HEK293 (cell line): Measurements from ENCODE around the gene PITHD1.
A peak's percentile ranks its signal among the peaks of the same experiment; 100 is the strongest.

Experiments
- CTCF ChIA-PET: fragments of 350-600 bp; formaldehyde crosslinking; extraction: SDS; loops from one replicate; lab custom pipeline; 2021; ENCODE audit warnings: antibody characterized with exemption; lab: Yijun Ruan, JAX
- POLR2A ChIA-PET: fragments of 300-600 bp; formaldehyde crosslinking; extraction: SDS; loops from one replicate; lab custom pipeline; 2020; ENCODE audit warnings: antibody characterized with exemption, inconsistent platforms; lab: Yijun Ruan, JAX
- H3K27ac ChIP-seq: fragments of 200-500 bp; sonication (Bioruptor generic); 2 replicates; pipeline ENCODE4 v1.5.1; 2014; ENCODE audit warnings: low read depth, low read length, control low read depth, inconsistent platforms; ENCODE audit errors: extremely low read depth
- H3K36me3 ChIP-seq, 2 experiments: fragments of 200-500 bp in 1 of 2; sonication (Bioruptor generic) in 1 of 2; 1 replicate in 1 of 2; 2 replicates in 1 of 2; pipeline ENCODE4 v1.5.1; 2014 to 2017; ENCODE audit warnings: inconsistent platforms in 2 of 2, low read length in 2 of 2; ENCODE audit not compliant: control insufficient read depth in 2 of 2, insufficient read depth in 1 of 2
- H3K4me1 ChIP-seq: fragments of 200-500 bp; sonication (Bioruptor generic); 2 replicates; pipeline ENCODE4 v1.5.1; 2014; ENCODE audit warnings: mild to moderate bottlenecking, low read length, inconsistent platforms; ENCODE audit not compliant: control insufficient read depth, insufficient read depth
- H3K4me3 ChIP-seq: 2 replicates; pipeline ENCODE4 v1.5.1; 2011; ENCODE audit warnings: low read depth, mild to moderate bottlenecking, control low read depth, low read length, moderate library complexity
- H3K9me3 ChIP-seq: fragments of 200-500 bp; sonication (Bioruptor generic); 2 replicates; pipeline ENCODE4 v1.5.1; 2014; ENCODE audit warnings: low read depth, low read length, inconsistent platforms; ENCODE audit not compliant: control insufficient read depth, insufficient read depth
- BCL11B ChIP-seq: fragments of 450-650 bp; formaldehyde crosslinking; IDR thresholded peaks from 2 replicates; pipeline ENCODE4 v1.5.1; 2016; ENCODE audit warnings: low read depth, missing biosample characterization, missing genetic modification characterization
- HIC1 ChIP-seq: fragments of 450-650 bp; formaldehyde crosslinking; IDR thresholded peaks from 2 replicates; pipeline ENCODE4 v1.5.1; 2016; ENCODE audit warnings: missing biosample characterization, missing genetic modification characterization
- MYNN ChIP-seq: fragments of 450-650 bp; formaldehyde crosslinking; IDR thresholded peaks from 2 replicates; pipeline ENCODE4 v1.5.1; 2016; ENCODE audit warnings: missing biosample characterization, missing genetic modification characterization, borderline replicate concordance
- RBAK ChIP-seq: fragments of 450-650 bp; formaldehyde crosslinking; IDR thresholded peaks from 2 replicates; pipeline ENCODE4 v1.5.1; 2016; ENCODE audit warnings: missing biosample characterization, missing genetic modification characterization
- ZNF157 ChIP-seq: fragments of 450-650 bp; formaldehyde crosslinking; IDR thresholded peaks from 2 replicates; pipeline ENCODE4 v1.5.1; 2016; ENCODE audit warnings: missing biosample characterization, missing genetic modification characterization
- ZNF341 ChIP-seq: fragments of 450-650 bp; formaldehyde crosslinking; IDR thresholded peaks from 2 replicates; pipeline ENCODE4; 2016; ENCODE audit warnings: low read depth, missing biosample characterization, missing genetic modification characterization
- ZNF391 ChIP-seq: fragments of 450-650 bp; formaldehyde crosslinking; IDR thresholded peaks from 2 replicates; pipeline ENCODE4 v1.5.1; 2016; ENCODE audit warnings: low read depth, missing biosample characterization, missing genetic modification characterization, borderline replicate concordance
- ZNF544 ChIP-seq: fragments of 450-650 bp; formaldehyde crosslinking; IDR thresholded peaks from 2 replicates; pipeline ENCODE4 v1.5.0; 2017; ENCODE audit warnings: missing biosample characterization, missing genetic modification characterization
- ZNF549 ChIP-seq: fragments of 450-650 bp; IDR thresholded peaks from 2 replicates; pipeline ENCODE4 v1.5.1; 2018; ENCODE audit warnings: missing biosample characterization, missing genetic modification characterization, mild to moderate bottlenecking, inconsistent platforms, moderate library complexity
- ZNF600 ChIP-seq: fragments of 450-650 bp; formaldehyde crosslinking; IDR thresholded peaks from 2 replicates; pipeline ENCODE4 v1.5.1; 2016; ENCODE audit warnings: missing biosample characterization, missing genetic modification characterization
- ZNF621 ChIP-seq: fragments of 450-650 bp; formaldehyde crosslinking; IDR thresholded peaks from 2 replicates; pipeline ENCODE4 v1.5.1; 2017; ENCODE audit warnings: missing biosample characterization, missing genetic modification characterization
- ZNF654 ChIP-seq: fragments of 450-650 bp; formaldehyde crosslinking; IDR thresholded peaks from 2 replicates; pipeline ENCODE4 v1.5.1; 2016; ENCODE audit warnings: low read depth, missing biosample characterization, missing genetic modification characterization
- ZNF777 ChIP-seq: fragments of 450-650 bp; formaldehyde crosslinking; IDR thresholded peaks from 2 replicates; pipeline ENCODE4 v1.5.1; 2017; ENCODE audit warnings: missing biosample characterization, missing genetic modification characterization, borderline replicate concordance
- TF ChIP-seq, protein P1 (sequence below): IDR thresholded peaks from 2 replicates; pipeline ENCODE4 v1.6.1; 2011; ENCODE audit warnings: mild to moderate bottlenecking, low read depth, low read length, borderline replicate concordance
- TF ChIP-seq, protein P2 (sequence below): fragments of 450-650 bp; formaldehyde crosslinking; IDR thresholded peaks from 2 replicates; pipeline ENCODE4 v1.5.1; 2016; ENCODE audit warnings: missing biosample characterization, missing genetic modification characterization, low read depth
- TF ChIP-seq, protein P3 (sequence below): fragments of 450-650 bp; formaldehyde crosslinking; optimal IDR thresholded peaks from 2 replicates; pipeline ENCODE3; 2016; ENCODE audit warnings: missing biosample characterization, mild to moderate bottlenecking, missing genetic modification characterization
- TF ChIP-seq, protein P4 (sequence below): fragments of 450-650 bp; formaldehyde crosslinking; conservative IDR thresholded peaks from 2 replicates; pipeline ENCODE4 v1.5.1; 2016; ENCODE audit warnings: low read depth, missing biosample characterization, missing genetic modification characterization
- TF ChIP-seq, protein P5 (sequence below): fragments of 450-650 bp; formaldehyde crosslinking; conservative IDR thresholded peaks from 2 replicates; pipeline ENCODE4 v1.5.1; 2016; ENCODE audit warnings: low read depth, missing biosample characterization, missing genetic modification characterization

Gene PITHD1

DNA sequence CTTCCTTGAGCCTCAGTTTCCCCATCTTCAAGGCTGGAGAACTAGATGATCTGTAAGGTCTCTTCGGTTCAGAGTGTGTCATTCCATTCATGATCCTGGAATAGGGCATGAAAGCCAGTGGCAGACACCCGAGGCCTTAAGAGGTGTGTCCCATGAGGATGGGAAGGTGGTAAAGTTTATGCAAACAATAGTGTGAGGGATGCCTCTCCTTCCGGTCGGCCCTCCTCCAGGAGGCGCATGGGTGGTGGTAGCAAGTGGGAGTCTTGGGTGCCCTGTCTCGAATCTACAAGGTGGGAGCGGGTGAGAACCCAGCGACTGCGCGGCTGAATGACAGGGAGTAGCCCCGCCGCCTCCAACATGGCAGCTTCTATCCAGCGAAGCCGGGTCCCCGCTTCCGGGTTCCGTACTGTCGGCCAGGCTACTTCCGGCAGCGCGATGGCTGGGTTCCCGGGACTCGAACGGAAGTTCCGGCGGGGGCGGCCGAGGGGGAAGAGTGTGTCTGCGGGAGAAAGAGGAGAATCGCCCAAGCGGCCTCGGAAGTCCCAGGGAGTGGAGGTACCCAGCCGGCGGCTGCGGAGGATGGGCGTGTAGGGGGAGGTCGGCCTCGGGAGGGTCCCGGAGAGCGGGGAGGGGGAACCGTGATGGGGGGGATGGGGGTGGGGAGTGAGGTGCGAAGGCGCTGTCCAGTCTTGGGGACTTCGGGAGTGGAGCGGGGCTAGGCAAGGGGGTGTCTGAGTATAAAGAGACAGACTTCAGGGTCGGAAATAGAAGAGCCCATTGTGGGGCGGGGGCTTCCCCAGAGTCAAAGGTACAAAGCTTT lies 12.7 kb downstream of the PITHD1 start, which contains the start of gene LYPLA2:
Gene LYPLA2, plus strand, starts transcription at position 450 of the 820 bp plus-strand sequence. CDS start 1,538 bp downstream, outside the sequence.
- peaks cover 8 to 67% of the 10 kb centered on the region in 2 experiments for H3K36me3 ChIP-seq
- ChIA-PET POLR2A (interaction anchor here (0.8 to 8.9 kb wide), 4 partner anchors 9 to 19 kb away, joined by 3 to 101 read pairs (median 24); partner anchors contain the start of genes GALE and PITHD1), CTCF (interaction anchor here (0.6 to 1.5 kb wide), 5 partner anchors 7 to 375 kb away, joined by 3 to 7 read pairs (median 3); no protein-coding TSS in a partner anchor)
- H3K4me1 ChIP-seq = peaks cover 9% of the 10 kb centered on the region; the same call in 1 of the 2 replicates
- H3K27ac ChIP-seq = peak within 1 kb of the TSS; percentile 26; the same call in 1 of the 2 replicates
- H3K4me3 ChIP-seq = peak within 1 kb of the TSS; percentile 73
- H3K9me3 ChIP-seq = no peaks in the 10 kb centered on the region
- TF ChIP-seq ZNF157 (tag by site-specific recombination) (no peak), BCL11B (tag by site-specific recombination) (no peak), ZNF654 (tag by site-specific recombination) (no peak), HIC1 (tag by site-specific recombination) (no peak), ZNF600 (tag by site-specific recombination) (no peak; the same call in 1 of the 2 replicates), ZNF341 (tag by site-specific recombination) (no peak), ZNF549 (tag by site-specific recombination) (no peak), MYNN (no peak), RBAK (tag by site-specific recombination) (no peak), ZNF391 (tag by site-specific recombination) (no peak), ZNF544 (tag by site-specific recombination) (no peak), ZNF621 (no peak), ZNF777 (no peak)
- TF ChIP-seq, protein P1, sequence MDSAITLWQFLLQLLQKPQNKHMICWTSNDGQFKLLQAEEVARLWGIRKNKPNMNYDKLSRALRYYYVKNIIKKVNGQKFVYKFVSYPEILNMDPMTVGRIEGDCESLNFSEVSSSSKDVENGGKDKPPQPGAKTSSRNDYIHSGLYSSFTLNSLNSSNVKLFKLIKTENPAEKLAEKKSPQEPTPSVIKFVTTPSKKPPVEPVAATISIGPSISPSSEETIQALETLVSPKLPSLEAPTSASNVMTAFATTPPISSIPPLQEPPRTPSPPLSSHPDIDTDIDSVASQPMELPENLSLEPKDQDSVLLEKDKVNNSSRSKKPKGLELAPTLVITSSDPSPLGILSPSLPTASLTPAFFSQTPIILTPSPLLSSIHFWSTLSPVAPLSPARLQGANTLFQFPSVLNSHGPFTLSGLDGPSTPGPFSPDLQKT = no peak; the same call in 1 of the 2 replicates
- TF ChIP-seq, protein P2, sequence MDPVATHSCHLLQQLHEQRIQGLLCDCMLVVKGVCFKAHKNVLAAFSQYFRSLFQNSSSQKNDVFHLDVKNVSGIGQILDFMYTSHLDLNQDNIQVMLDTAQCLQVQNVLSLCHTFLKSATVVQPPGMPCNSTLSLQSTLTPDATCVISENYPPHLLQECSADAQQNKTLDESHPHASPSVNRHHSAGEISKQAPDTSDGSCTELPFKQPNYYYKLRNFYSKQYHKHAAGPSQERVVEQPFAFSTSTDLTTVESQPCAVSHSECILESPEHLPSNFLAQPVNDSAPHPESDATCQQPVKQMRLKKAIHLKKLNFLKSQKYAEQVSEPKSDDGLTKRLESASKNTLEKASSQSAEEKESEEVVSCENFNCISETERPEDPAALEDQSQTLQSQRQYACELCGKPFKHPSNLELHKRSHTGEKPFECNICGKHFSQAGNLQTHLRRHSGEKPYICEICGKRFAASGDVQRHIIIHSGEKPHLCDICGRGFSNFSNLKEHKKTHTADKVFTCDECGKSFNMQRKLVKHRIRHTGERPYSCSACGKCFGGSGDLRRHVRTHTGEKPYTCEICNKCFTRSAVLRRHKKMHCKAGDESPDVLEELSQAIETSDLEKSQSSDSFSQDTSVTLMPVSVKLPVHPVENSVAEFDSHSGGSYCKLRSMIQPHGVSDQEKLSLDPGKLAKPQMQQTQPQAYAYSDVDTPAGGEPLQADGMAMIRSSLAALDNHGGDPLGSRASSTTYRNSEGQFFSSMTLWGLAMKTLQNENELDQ (tag by site-specific recombination) = no peak
- TF ChIP-seq, protein P3, sequence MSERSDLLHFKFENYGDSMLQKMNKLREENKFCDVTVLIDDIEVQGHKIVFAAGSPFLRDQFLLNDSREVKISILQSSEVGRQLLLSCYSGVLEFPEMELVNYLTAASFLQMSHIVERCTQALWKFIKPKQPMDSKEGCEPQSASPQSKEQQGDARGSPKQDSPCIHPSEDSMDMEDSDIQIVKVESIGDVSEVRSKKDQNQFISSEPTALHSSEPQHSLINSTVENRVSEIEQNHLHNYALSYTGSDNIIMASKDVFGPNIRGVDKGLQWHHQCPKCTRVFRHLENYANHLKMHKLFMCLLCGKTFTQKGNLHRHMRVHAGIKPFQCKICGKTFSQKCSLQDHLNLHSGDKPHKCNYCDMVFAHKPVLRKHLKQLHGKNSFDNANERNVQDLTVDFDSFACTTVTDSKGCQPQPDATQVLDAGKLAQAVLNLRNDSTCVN (tag by site-specific recombination) = peak; percentile 24
- TF ChIP-seq, protein P4, sequence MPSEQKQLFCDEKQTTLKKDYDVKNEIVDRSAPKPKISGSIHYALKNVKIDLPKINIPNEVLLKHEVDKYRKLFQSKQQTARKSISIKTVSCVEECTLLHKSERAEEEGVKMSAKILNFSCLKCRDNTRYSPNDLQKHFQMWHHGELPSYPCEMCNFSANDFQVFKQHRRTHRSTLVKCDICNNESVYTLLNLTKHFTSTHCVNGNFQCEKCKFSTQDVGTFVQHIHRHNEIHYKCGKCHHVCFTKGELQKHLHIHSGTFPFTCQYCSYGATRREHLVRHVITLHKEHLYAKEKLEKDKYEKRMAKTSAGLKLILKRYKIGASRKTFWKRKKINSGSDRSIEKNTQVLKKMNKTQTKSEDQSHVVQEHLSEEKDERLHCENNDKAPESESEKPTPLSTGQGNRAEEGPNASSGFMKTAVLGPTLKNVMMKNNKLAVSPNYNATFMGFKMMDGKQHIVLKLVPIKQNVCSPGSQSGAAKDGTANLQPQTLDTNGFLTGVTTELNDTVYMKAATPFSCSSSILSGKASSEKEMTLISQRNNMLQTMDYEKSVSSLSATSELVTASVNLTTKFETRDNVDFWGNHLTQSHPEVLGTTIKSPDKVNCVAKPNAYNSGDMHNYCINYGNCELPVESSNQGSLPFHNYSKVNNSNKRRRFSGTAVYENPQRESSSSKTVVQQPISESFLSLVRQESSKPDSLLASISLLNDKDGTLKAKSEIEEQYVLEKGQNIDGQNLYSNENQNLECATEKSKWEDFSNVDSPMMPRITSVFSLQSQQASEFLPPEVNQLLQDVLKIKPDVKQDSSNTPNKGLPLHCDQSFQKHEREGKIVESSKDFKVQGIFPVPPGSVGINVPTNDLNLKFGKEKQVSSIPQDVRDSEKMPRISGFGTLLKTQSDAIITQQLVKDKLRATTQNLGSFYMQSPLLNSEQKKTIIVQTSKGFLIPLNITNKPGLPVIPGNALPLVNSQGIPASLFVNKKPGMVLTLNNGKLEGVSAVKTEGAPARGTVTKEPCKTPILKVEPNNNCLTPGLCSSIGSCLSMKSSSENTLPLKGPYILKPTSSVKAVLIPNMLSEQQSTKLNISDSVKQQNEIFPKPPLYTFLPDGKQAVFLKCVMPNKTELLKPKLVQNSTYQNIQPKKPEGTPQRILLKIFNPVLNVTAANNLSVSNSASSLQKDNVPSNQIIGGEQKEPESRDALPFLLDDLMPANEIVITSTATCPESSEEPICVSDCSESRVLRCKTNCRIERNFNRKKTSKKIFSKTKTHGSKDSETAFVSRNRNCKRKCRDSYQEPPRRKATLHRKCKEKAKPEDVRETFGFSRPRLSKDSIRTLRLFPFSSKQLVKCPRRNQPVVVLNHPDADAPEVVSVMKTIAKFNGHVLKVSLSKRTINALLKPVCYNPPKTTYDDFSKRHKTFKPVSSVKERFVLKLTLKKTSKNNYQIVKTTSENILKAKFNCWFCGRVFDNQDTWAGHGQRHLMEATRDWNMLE (tag by site-specific recombination) = peak; percentile 72
- TF ChIP-seq, protein P5, sequence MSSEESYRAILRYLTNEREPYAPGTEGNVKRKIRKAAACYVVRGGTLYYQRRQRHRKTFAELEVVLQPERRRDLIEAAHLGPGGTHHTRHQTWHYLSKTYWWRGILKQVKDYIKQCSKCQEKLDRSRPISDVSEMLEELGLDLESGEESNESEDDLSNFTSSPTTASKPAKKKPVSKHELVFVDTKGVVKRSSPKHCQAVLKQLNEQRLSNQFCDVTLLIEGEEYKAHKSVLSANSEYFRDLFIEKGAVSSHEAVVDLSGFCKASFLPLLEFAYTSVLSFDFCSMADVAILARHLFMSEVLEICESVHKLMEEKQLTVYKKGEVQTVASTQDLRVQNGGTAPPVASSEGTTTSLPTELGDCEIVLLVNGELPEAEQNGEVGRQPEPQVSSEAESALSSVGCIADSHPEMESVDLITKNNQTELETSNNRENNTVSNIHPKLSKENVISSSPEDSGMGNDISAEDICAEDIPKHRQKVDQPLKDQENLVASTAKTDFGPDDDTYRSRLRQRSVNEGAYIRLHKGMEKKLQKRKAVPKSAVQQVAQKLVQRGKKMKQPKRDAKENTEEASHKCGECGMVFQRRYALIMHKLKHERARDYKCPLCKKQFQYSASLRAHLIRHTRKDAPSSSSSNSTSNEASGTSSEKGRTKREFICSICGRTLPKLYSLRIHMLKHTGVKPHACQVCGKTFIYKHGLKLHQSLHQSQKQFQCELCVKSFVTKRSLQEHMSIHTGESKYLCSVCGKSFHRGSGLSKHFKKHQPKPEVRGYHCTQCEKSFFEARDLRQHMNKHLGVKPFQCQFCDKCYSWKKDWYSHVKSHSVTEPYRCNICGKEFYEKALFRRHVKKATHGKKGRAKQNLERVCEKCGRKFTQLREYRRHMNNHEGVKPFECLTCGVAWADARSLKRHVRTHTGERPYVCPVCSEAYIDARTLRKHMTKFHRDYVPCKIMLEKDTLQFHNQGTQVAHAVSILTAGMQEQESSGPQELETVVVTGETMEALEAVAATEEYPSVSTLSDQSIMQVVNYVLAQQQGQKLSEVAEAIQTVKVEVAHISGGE = peak; percentile 98
